ENCODE data around the gene HMGCS2.

DNA sequence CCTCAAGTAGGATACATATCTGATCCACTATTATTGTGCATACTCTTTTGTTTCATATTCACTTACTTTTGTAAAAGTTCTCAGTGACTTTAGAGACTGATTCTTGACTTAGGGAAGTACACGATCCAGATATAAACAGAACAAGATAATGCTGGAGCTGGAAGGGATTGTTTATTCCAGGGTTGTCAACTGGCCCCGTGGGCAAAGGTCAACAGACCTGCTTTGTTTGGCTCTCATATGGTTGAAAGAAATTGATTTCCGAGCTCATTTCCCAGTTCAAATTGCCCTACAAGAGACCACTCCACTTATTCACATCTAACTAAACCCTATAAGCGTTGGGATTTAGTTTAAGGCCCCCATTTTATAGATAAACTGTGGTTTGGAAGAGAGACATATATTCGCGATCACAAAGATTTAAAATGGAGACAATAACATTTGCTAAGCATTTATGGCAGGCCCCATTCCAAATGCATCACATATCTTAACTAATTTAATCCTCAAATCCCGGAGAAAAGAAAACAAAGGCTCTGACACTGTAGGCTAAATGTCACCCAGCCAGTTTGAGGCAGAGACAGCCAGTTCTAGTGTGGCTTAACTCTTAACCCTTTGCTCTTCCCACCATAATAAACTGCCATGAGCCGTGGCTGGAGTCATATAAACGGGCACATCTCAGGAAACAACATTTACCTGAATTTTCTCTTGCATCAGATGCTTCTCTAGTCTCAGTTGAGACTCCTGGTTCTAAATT lies 21.9 kb upstream of the HMGCS2 start:
- TF ChIP-seq, protein P1, sequence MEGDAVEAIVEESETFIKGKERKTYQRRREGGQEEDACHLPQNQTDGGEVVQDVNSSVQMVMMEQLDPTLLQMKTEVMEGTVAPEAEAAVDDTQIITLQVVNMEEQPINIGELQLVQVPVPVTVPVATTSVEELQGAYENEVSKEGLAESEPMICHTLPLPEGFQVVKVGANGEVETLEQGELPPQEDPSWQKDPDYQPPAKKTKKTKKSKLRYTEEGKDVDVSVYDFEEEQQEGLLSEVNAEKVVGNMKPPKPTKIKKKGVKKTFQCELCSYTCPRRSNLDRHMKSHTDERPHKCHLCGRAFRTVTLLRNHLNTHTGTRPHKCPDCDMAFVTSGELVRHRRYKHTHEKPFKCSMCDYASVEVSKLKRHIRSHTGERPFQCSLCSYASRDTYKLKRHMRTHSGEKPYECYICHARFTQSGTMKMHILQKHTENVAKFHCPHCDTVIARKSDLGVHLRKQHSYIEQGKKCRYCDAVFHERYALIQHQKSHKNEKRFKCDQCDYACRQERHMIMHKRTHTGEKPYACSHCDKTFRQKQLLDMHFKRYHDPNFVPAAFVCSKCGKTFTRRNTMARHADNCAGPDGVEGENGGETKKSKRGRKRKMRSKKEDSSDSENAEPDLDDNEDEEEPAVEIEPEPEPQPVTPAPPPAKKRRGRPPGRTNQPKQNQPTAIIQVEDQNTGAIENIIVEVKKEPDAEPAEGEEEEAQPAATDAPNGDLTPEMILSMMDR (IDR thresholded peaks at IDR 0.05; ENCODE audit: insufficient read depth, low read length, poor library complexity, severe bottlenecking): no peak
- no peak for TF ChIP-seq EZH2phosphoT487 (conservative IDR thresholded peaks at IDR 0.05; ENCODE audit: low read length)
